ENCODE measurements around the gene HPX. TPM values are rescaled to one million over a fixed set of nuclear protein-coding genes. Genes with fewer than 3 reads are reported as not detected.
"Not testable (repeated sequence)": the region's sequence is repeated elsewhere in the genome, so short reads cannot be mapped to it uniquely, and the experiment has no call there.

HPX gene
- total RNA-seq, 1 donor from 2014 or later: not detected

GRCh38 chr11:6402561-6402981, 38.2 kb downstream of the HPX start:
- intact Hi-C loops (cut with DNase I): no loop called here
- ATAC-seq (no peak), DNase-seq (ENCODE audit: missing footprints) (no peak)

GRCh38 chr11:6402061-6402470, 38.7 kb downstream of the HPX start:
- DNase-seq (ENCODE audit: missing footprints) (no peak), ATAC-seq (no peak)
- intact Hi-C loops (cut with DNase I): no loop called here

GRCh38 chr11:6401464-6401863, 39.3 kb downstream of the HPX start:
- intact Hi-C loops (cut with DNase I): no loop called here
- DNase-seq (ENCODE audit: missing footprints): no peak
- peak; percentile 10 for ATAC-seq

GRCh38 chr11:6400431-6401345, 40.1 kb downstream of the HPX start:
- intact Hi-C loops (cut with DNase I): no loop called here
- no peak for ATAC-seq
- no peak for DNase-seq (ENCODE audit: missing footprints)

GRCh38 chr11:6397636-6398035, 43.2 kb downstream of the HPX start:
- no peak for DNase-seq (ENCODE audit: missing footprints)
- ATAC-seq: no peak
- intact Hi-C loops (cut with DNase I): loop anchor here (10.0 kb wide), 1 partner anchor 287 kb away; the partner anchor contains the start of gene MRPL17

- ATAC-seq: no peak
- DNase-seq (ENCODE audit: missing footprints): no peak
- intact Hi-C loops (cut with DNase I): loop anchor here (10.0 kb wide), 1 partner anchor 288 kb away; the partner anchor contains the start of gene MRPL17
These were observed 43.6 kb downstream of the HPX start for GRCh38 chr11:6397156-6397555.

- intact Hi-C loops (cut with DNase I): loop anchor here (10.0 kb wide), 1 partner anchor 289 kb away; the partner anchor contains the start of gene MRPL17
- ATAC-seq: no peak
- no peak for DNase-seq (ENCODE audit: missing footprints)
These were observed 45.2 kb downstream of the HPX start for GRCh38 chr11:6395470-6396060.

- no peak for ATAC-seq
- intact Hi-C loops (cut with DNase I): loop anchor here (10.0 kb wide), 1 partner anchor 291 kb away; the partner anchor contains the start of gene MRPL17
- DNase-seq (ENCODE audit: missing footprints): no peak
These were observed 46.7 kb downstream of the HPX start for GRCh38 chr11:6393989-6394670.

GRCh38 chr11:6392251-6392650, 48.5 kb downstream of the HPX start:
- not testable (repeated sequence) for DNase-seq (ENCODE audit: missing footprints); ATAC-seq
- intact Hi-C loops (cut with DNase I): loop anchor here (10.0 kb wide), 1 partner anchor 293 kb away; the partner anchor contains the start of gene MRPL17

- no peak for ATAC-seq
- DNase-seq (ENCODE audit: missing footprints): no peak
- intact Hi-C loops (cut with DNase I): loop anchor here (10.0 kb wide), 1 partner anchor 293 kb away; the partner anchor contains the start of gene MRPL17
These were observed 49.2 kb downstream of the HPX start for GRCh38 chr11:6391537-6392134.

- intact Hi-C loops (cut with DNase I): loop anchor here (1.0 to 10.0 kb wide), 3 partner anchors 28 to 294 kb away; partner anchors contain the start of genes APBB1 and MRPL17
- DNase-seq (ENCODE audit: missing footprints): no peak
- ATAC-seq: no peak
These were observed 49.9 kb downstream of the HPX start for GRCh38 chr11:6390718-6391469.

GRCh38 chr11:6389905-6390717, 50.7 kb downstream of the HPX start, which contains the start of gene SMPD1:
Gene SMPD1 (plus strand): TSS chr11:6390474. CDS start chr11:6390599, 125 bp downstream.
- DNase-seq (ENCODE audit: missing footprints) (peak; percentile 98), ATAC-seq (peak; percentile 99)
- intact Hi-C loops (cut with DNase I): loop anchor here (1.0 to 10.0 kb wide), 4 partner anchors 29 to 295 kb away; partner anchors contain the start of genes APBB1, ILK, MRPL17 and RRP8

GRCh38 chr11:6388748-6389147, 52.0 kb downstream of the HPX start:
- intact Hi-C loops (cut with DNase I): loop anchor here (10.0 kb wide), 1 partner anchor 216 kb away; the partner anchor contains the start of genes ILK and RRP8
- ATAC-seq (no peak), DNase-seq (ENCODE audit: missing footprints) (no peak)

- intact Hi-C loops (cut with DNase I): loop anchor here (10.0 kb wide), 1 partner anchor 217 kb away; the partner anchor contains the start of genes ILK and RRP8
- no peak for ATAC-seq
- no peak for DNase-seq (ENCODE audit: missing footprints)
These were observed 52.8 kb downstream of the HPX start for GRCh38 chr11:6387811-6388599.

GRCh38 chr11:6385046-6385777, 55.6 kb downstream of the HPX start:
- DNase-seq (ENCODE audit: missing footprints) (no peak), ATAC-seq (no peak)
- intact Hi-C loops (cut with DNase I): loop anchor here (10.0 kb wide), 1 partner anchor 220 kb away; the partner anchor contains the start of genes ILK and RRP8
